AG20443 (cell line): Measurements from ENCODE around the gene PELI2.

Source experiments
- DNase-seq: peaks from one replicate; pipeline ENCODE4 v3.0.0; 2012; ENCODE audit warnings: low spot score, mixed read lengths

The PELI2 gene

DNA sequence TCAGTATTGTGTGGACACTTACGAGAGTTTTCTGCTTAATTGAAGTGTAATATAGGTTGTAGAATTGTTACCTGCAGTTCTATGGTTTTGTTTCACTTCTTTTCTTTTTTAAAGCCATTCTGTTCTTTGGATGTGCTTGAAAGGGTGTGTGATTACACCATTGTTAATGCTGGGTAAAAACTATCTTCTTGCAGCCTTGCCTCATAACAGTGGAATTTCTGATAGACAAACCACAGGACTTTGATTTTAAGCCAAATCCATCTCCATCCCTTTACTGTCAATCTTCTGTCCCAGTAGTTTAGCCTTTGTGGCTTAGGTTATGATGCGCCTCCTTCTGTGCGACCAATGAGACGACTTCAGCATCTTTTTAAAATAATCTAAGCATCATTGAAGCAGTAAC, 182.3 kb downstream of the PELI2 start:
- DNase-seq, result no peak

DNA sequence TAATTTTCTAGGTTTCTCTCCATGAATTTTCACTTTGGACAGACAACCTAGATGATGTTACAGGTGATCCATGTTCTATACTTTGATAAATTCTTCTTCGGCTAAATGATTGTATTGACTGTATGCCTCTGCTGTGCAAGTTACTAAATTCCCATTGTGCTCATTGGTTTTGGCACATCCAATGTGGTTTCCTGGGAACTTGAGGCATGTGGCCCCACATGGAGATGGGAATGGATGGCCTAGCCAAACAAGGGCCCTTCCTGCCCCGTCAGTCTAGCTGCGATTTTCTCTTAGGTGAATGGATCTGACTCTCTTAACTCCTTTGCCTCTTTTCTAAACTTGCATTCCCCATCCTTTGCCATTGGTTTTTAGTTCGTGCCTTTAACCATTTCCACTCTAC, 186.2 kb downstream of the PELI2 start:
- no peak for DNase-seq

DNA sequence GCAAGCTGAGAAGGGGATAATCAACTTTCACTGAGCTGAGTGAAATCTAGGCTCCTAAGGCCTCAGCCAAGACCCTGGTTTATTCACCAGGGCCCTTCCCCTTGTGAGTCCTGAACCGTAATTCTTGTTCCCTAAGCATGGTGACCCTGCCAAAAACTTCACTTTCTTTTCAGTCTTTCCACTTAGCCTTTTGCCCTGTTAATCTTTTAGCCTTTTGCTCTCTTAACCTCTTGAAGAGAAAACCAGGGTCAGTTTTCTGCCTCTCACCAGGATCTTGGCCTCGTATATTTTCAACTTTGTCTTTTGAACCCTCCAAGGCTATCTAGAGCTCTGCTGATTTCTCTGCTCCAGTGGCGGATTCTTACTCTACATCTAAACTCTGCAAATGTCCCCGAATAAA, 191.0 kb downstream of the PELI2 start:
- DNase-seq, result no peak

DNA sequence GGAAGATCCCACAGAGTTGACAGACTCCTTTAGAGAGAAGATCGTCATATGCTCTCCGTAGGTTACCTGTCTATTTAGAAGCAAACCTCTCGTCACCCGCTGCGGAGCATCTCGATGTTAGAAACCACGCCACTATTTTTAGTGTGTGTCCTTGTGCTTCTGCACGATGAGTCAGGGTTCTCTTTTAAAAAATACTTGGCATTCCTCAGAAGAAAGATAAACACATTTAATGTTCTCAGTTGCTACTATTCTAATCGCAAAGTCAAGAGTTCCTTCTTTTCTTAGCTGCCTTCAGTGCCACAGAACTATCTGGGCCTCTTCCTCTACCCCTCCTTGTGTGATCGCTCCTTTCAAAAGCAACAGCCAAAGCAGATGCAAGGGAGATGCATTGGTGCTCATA, 192.4 kb downstream of the PELI2 start:
- no peak for DNase-seq

DNA sequence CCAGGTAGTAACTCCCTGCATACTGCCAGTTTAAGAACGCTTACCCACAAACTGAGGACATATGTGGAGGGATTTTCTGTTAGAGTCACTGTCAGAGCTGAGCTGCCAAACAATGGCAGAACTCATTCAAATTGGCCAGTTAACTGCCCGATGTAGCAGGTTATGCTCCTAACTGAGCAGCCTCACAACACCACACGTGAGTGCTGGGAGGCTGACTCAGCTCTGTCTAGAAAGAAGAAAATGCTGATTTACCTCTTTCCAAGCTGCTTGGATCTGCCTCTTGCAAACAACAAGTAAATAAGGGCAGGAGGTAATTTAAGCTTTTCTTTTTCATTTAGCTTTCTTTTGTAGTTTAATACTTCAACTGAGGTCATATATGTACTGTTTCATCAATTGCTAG, 195.6 kb downstream of the PELI2 start:
- no peak for DNase-seq

DNA sequence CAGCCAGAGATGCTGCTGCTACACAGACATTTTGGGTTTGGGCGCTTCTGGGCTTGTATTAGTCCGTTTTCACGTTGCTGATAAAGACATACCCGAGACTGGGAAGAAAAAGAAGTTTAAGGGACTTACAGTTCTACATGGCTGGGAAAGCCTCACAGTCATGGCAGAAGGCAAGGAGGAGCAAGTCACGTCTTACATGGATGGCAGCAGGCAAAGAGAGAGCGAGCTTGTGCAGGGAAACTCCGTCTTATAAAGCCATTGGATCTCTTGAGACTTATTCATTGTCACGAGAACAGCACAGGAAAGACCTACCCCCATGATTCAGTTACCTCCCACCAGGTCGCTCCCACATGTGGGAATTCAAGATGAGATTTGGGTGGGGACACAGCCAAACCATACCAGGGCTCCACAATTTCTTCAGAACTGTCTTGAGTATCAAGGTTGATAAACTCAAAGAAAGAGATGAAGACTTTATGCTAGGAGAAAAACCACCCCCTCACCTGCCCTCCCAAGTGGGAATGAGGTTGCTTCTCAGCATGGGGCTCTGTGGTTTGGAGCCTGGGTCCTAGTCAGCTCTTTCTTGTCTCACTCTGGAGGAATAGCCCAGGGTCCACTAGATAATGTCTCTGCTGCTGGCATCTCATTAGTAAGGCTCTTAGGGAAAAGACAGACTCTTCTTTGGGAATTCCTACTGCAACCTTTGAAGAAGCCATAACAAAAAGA, 200.3 kb downstream of the PELI2 start:
- no peak for DNase-seq

DNA sequence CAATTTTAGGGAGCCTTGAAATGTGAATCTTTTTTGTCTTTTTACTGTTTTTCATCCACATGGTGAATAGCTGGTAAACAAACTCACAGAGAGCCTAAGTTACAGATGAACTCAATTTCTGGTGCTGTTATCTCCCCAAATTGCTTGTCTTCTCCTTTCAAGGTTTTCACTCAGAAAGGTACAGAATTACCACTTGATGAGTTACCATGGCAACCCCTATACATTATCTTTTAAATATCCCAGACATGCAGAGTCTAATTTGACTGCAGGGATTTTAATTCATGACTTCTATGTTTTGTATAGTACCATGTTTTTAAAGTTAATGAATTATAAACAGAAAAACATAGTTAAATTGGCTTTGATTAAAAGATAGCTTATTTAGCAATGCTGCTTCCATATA, 203.7 kb downstream of the PELI2 start:
- no peak for DNase-seq

DNA sequence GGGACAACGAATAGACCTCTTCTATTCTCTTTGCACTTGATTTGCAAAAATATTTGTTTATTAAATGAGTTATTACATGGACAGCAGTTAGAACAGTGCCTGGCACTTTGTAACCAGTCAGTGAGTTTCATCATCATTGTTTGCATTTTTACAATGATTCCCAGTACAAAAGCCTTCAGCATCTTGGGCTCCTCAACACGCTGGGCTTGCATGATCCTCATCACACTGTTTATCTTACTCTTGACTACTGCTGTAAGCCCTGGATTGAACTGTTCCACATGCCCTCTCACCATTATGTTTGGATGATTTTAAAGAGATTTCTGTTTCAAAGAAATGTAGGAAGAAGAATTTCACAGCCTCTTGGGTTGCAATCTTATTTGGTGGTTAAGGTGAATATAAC, 204.3 kb downstream of the PELI2 start:
- no peak for DNase-seq

DNA sequence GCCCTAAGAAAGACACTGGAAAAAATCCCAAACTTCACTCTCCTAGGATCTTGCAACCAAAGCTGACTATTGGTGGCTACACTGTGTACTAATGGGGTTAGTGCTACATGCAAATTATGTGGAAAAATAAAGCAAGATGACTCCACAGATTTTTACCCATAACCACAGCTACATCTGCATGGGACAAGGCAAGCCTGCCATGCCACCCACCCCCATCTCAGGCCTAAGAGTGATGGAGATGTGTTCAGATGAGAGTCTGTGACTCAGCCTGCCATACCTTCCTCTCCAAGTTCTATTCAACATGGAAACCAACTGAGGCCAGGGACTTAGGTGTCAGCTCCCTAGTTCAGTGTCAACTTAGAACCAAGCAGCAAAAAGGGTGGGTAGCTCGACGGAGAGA, 206.2 kb downstream of the PELI2 start:
- no peak for DNase-seq

DNA sequence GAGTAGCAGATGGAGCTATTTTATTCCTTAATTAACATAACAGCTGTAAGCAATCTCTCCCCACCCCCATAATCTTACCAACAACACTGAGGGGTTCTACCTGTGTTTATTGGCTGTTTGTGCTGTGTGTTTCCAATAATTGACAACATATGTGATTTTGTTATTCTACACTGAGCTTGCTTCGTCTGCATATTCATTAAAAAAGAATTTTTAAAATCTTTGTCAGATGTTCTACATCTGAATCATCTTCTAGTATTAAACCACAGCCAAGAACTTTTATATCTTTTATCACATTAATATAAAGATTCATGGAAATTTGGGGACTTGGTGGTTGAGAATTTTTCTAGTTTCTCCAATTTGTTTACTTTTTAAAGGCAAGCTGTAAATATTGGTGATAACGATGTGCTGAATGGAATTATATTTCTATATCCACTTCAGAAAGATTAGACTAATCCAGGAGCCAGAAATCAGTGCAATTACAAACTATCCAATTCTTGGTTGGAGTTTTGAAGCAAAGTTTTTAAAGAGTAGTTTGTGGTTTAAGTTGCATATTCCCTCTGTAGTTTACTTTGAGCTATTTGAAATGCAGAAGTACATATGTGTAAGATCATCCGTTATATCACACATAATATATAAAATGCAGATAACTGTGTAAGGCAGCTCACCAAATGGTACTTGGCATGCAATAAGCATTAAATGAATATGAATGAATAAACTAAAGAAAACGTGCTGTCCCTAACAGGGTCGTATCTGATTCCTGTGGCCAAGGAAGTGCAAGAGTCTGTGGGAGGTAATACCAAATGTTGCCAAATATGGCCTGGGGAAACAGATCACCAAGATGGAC, 206.9 kb downstream of the PELI2 start:
- DNase-seq, result peak; percentile 63

DNA sequence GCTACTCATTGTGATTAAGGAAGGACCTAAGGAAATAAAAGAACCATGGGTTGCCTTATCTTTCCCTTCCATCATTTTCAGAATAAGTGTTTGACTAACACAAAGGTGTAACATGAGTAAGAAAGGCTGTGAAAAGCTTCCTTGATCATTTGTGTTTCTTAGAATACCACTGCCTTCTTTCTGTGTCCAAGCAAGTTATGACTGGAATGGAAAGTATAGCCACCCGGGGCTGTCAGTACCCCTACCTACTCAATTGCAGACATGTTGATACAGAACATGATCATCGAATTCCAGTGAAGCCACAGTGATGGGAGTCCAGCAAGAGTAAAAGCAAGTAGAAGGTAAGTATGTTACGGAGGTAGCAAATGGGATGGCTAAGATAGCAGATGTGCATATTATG, 209.8 kb downstream of the PELI2 start:
- DNase-seq, result no peak

DNA sequence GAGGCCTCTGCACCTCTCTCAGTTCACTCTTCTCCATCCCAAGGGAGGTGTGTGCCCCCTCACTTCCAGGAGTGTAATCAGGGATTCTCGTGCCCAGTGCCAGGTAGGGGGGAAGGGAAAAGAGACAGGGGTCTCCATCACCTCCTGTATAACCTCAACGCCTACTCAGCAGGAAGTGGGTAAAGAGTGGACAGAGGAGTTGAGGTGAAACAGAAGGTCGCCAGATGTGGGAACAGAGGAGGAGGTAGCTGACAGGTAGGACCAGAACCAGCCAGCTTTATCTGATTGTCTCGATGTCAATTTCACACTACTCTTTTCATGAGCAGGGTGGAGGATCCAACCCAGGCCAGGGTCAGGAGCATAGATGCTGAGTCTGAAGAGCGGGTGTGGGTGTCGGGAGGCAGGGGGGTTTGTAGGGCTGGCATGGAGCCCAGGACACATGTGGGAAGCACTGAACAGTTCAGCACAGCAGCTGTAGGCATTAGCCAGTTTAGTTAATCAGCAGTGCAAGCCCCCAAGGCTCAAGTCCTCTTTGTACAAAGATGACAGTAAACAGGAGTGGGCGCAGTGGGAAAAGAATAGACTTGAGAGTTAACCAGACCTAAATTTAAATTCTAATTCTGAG, 213.5 kb downstream of the PELI2 start:
- no peak for DNase-seq

DNA sequence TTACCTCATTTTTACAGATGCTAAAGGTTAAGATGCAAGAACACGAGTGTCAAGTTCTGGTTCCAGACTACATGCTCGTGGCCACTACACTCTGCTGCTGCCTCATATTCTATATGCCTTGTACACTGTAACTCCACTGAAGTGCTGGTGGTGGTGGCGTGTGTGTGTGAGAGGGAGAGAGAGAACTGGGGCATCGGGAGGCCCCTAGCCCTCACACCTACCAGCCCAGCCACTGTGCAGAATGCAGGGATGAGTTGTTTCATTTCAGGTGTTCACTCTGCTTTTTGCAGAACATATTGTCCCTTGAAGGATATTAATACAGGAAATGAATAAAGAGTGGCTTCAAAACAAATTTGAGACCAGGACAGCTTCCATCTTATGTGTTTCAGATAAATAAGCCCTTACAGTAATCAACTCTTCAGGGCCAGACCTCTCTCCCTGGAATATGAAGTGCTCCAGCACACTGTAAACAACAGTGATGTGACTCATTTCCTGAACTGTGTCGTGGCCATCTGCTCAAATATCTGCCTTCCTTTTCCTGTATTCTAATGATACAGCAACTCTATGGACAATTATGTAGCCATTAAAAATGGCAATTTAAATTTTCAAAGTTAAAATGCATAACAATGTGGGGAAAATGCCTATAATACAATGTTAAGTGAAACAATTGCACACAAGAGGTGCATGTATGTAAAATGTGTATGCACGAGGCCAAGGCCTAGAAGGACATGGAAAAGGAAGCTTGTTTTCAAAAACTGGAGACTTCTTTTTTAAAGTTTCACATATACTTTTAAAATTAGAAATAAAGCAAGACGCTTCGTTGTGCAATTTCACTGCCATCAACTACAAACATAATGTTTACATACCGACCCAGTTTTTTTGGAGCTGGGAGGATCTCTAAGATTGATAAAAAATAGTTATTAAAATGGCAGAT, 215.4 kb downstream of the PELI2 start:
- DNase-seq, result peak; percentile 66

DNA sequence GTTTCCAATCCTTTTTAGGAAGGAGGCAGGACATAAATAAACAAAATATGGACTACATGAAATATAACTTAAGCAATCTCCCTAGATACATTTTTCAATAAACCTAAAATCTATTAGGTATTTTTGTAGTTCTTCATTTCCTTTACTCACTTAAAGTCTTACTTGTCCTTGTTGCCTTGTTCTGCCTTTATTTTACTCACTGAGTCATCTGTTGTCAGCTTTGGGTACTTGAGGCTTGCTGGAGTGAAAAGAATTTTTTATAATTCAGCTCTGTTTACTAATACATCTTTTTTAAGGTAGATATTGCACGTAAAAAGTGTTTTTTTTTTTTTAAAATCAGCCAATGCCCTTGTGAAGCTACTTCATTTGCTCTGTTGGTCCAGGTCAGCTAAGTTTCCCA, 216.2 kb downstream of the PELI2 start:
- no peak for DNase-seq

DNA sequence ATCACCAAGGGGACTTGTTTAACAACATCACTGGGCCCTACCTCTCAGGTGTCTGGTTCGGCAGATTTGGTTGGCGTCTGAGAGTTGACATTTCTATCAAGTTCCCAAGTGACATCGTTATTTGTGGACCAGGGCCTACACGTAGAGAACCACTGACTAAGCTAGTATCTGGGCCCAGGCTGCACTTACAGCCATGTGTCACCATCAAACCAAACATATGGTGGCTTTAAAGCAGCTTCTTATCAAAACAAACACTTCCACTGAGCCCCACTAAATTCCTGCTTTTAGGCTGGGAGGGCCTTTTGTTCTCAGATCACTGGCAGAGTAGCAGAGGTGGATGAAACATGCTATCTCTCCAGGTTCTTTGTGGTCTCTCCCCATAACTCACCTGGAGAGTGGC, 220.5 kb downstream of the PELI2 start:
- no peak for DNase-seq

DNA sequence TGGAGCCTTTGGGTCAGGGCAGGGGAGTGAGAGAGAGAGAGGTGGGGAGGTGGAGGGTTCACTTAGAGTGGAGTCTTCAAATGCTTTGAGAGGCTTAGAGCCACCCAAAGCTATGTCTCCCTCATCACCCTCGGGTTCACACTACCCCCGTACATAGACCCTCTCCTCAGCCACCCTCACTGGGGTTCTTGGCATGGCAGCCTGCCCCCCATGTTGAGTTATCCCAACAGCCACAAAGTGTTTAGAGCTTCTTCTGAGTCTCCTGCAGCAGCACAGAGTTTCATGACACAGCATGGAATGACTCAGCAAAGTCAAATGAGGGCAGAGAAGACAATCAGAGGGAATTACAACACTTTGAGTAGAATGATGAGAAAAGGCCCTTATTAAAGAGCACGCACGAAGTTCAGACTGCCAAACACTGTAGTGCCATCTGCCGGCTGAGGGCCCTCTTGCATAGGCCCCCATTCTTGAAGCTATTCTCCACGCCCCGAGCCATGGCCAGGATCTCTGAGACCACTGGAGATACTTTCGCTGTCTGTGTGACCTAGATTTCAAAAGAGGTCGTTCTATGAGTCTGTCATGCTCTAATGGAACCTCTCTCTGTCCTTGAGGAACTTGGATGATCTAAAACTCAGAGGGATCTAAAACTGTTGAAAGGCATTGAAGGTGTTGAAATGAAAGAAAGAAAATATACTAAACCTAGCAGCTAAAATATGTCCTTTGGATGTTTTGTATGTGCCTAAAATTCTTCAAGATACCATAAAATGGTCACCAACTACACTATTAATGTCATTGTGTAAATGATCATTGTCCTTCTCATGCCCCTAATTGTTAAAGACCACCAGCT, 221.9 kb downstream of the PELI2 start:
- peak; percentile 89 for DNase-seq

DNA sequence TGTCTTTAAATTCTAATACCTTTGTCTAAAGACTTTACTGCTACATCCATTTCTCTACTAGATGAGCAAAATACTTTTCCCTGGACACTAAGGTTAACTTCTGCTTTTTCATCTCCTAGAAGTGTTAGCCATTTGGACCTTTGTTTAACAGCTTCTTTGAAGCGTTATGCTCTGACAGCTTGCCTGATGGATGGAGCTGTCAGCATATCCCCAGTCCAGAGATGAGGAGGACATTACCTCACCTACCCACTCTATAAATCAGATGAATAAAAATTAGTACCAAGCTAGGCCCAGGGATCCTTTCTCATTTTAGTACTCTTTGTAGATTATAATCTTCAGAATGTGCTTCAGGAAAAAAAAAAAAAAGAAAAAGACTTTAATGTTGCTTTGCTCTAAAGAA, 222.7 kb downstream of the PELI2 start:
- no peak for DNase-seq

DNA sequence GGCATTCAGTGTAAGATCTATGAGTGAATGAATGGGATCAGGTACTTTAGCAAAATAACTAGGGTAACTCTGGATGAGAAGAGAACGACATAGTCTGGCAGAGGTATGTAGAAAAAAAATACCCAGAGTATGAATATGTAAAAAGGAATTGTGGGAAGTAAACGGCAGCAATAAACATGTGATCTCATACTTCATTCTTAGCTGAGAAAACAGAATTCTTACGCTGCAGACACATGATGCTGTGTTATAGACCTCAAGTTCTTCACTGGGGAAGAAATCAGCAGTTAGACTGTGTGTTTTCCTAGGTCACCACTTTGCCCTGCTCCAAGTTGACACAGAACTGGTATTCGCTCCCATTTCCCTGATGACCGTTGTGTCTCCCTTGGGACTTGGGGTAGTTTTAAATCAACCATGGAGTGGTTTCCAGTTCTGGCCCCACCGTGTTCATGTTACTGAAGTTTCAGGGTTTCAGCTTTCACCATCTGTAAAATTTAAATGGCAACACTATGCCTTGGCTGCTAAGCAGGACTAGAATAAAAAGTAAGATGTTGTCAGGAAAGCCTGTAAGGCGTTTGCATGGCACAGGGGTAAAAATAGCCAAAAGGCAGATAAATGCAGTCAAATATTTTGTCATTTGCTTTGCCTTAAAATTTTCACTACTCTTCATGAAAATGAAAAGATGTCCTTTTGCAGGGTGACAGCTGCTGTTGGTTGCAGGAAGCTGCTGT, 223.7 kb downstream of the PELI2 start:
- DNase-seq, result no peak

DNA sequence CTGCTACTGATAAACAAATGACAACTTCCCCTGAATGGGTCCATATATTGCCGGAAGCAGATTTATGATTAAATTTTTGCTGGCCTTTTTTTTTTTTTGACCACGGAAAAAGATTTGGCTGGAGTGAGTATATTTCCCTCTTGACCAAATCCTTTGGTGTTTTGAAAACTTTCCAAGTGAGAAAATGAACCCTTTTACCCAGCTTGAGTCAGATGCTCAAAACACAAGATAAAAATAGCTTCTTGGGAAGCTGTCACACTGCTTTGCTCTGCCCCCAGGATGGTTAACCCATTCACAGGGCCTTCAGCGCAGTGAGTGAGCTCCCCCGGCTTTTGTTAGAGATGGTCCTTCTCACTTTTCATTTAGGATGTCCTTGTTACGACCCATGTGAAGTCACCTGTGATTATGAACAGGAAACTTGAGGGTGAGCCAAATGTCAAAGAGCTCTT, 224.3 kb downstream of the PELI2 start:
- peak; percentile 45 for DNase-seq

DNA sequence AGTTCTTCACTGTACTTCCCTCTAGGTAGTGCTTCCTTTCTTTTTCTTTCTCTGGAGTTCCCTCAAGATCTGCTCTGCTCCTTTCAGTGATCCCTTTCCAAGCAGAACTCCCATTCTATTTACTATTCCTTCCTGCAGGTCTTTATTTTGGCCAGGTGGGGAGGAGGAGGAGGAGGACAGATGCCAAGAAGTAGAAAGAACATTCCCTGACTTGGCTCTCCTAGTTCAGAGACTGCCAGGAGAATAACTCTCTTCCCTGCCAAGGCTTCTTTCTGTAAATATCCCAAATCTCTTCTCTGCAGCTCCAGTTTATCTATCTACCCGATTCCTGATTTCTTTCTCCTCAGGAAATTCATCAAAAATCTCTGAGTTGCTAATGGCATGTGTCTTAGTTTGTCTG, 231.7 kb downstream of the PELI2 start:
- DNase-seq, result no peak
